NCI-H146 treated with DMSO at 0.1 percent for 48 hours (cell line): ENCODE results near the gene CLHC1.
A peak's percentile ranks its signal among the peaks of the same experiment; 100 is the strongest.

Experiments used
- DNase-seq: peaks from one replicate; lab custom pipeline; 2025; ENCODE audit not compliant: unreplicated experiment; lab: John Stamatoyannopoulos, UW

Gene CLHC1

GRCh38 chr2:55169915-55170314, 62.2 kb downstream of the CLHC1 start:
- DNase-seq, result no peak

GRCh38 chr2:55169359-55169758, 62.7 kb downstream of the CLHC1 start:
- no peak for DNase-seq

DNA sequence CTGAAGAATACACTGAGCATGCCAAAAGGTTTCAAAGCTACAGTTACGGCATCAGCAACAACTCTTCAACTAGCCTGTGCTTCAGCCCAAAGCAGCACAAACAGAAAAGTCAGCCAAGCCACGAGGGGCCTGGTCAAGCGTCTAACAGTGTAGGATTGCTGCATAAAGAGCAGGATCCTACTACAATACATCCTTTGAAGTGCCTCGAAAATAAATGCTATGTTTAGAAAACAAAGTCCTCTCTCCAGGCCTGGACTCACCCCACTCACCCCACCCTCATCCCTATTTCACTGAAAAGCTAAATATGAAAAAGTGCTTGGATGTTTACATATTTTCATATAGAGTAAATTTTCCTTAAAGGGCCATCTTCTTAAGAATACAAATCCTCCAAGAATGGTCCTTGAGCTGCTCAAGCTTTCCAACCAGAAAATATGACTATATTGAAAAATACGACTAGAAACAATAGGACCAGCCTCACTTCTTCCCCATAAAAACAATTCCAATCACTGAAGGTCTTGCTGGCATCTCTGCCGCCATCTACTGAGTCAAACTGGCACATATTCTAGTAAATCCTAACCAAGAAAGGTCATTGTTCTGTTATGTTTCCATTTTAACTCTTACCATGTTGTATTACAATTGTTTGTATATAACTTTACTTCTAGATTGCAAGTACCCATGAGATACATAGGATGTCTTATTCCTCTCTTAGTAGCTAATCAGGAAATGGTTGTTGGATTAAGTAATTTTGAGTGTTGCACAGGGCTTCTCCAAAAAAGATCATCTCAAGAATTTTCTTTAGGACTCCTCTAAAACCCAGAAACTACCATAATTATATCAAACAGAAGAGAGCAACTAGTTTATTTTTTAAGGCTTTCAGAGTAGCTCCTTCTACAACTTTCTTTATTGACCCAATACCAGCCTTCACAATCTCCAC, 63.6 kb downstream of the CLHC1 start:
- DNase-seq, result peak; percentile 31

DNA sequence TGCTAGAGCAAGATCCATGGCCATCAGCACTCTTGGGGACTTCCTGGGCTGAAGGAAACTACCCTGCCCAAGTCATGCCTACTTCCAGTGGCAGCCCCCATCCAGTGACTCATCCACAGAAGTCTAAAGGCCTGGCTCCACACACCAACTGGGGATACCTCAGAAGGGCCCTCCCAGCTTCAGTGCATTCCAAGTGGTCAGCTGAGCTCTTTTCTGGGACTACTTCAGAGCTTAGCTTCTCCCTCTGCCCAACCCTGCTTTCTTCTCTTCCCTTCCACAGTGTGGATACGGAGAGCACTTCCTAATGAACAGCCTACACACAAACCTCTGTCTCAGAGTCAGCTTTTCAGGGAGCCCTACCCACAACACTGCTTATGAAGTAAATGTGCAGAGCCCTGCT, 66.5 kb downstream of the CLHC1 start:
- no peak for DNase-seq

DNA sequence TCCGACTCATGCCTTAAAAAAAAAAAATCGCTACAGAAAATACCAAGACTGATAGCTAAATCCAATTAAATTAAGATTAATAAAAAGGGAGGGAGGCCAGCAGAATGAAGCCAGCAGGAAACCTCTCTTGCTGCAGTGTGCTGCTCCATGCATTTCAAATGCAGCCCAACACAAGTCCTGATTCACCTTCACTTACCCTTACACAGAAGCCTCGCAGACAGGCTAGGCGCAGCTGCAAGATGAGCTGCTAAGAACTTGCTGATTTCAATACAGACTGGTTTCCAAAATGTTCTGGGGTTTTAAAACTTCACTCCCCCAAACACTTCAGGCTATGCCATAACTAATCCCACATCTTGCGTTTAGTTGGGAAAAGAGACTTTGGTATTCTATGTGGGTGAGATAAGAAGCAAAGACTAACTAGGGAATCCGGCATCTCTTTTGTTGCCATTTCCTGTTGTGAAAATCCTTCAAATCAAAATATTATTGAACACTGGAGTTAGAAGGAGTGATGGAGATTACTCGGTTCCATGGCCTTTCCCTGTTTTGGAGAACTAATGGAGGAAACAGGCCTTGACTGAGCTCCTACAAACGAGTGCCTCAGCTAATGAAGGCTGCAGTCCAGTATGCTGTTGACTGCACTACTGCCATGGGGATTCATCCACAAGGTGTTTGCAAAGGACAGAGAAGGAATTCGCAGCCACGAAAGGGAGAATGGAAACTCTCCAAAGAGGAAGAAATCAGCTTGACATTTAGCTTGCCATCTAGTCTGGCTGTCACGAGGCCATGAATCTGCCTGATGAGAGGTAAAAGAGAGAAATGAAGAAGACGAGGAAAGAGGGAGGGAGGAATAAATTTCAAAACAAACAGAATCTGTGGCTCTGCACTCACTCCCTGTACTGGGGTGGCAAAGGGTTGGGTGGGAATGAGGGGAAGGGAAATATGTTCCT, 67.3 kb downstream of the CLHC1 start:
- DNase-seq, result no peak

- DNase-seq, result no peak
Measured at GRCh38 chr2:55163941-55164390, 68.1 kb downstream of the CLHC1 start.

GRCh38 chr2:55163274-55163721, 68.8 kb downstream of the CLHC1 start:
- no peak for DNase-seq

DNA sequence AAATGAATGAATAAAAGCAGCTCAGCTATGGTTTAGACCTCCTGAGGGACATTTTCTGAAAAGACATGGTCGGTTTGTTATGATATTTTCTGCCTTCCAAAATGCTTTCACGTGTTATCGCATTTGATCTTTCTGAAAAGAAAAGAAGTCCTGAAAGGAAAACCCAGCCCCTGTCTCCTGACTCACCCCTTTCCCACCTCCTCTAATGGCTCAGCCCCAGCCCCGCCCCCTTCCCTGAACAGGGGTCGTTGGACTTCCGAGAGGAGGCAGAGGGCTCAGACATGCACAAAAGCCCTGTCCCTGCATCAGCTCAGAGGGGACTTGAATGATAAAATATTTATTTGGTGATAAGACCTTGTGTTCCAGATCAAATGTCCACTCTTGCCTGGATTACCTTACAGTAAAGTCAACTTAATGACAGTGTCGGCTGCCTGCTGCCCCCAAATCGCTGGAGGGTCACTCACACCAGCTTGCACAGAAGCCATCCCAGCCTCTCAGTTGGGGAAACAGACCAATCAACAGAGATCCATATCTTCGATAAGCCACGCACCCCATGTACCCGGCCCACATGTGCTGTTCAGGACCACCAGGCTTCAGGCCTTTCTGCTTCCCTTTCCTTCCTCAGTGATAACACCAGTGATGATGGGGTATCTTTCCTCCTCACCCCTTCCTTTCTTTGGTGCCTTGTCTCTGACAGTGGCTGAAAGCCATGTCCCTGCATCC, 69.6 kb downstream of the CLHC1 start:
- no peak for DNase-seq

DNA sequence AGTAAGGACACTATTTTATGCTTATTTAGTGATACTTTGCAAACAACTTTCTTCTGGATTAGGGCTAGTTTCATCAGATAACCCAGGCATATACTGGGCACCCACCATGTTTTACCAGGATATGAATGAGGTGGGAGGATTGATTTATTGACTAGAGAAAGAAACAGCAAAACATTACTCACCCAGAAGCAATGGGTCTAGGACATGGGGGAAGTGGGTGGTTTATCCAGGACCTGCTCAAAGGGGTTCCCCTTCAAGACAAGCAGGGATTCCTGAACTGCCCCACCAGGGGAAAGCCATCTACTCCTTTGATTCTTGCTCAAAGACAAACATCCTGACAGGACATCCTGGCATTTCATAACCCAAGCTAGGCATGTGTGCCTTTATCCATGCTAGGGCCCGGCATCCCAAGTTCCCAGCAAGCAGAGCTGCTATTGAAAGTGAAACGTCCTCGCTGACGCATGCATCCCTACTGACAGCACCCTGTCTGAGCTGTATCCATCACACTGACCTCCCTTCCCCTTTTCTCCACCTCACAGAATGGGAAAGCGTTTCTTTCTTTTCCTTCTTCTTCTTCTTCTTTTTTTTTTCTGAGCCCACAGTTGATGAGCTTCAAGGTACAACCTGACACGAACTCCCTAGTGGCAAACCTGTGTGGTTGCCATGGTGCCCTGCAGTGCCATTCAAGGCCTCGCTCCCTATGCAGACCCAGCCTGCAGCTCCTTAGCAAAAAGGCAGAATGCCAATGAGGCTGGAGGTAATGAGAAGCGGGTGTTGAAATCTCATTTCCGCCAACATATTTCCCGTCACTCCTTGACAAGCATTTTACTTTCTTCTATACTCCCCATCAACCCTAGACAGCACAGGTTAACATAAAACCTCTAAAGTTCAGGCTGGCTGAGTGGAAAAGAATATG, 70.5 kb downstream of the CLHC1 start:
- no peak for DNase-seq

GRCh38 chr2:55160422-55160821, 71.7 kb downstream of the CLHC1 start:
- peak; percentile 49 for DNase-seq

GRCh38 chr2:55159752-55160151, 72.3 kb downstream of the CLHC1 start:
- no peak for DNase-seq

DNA sequence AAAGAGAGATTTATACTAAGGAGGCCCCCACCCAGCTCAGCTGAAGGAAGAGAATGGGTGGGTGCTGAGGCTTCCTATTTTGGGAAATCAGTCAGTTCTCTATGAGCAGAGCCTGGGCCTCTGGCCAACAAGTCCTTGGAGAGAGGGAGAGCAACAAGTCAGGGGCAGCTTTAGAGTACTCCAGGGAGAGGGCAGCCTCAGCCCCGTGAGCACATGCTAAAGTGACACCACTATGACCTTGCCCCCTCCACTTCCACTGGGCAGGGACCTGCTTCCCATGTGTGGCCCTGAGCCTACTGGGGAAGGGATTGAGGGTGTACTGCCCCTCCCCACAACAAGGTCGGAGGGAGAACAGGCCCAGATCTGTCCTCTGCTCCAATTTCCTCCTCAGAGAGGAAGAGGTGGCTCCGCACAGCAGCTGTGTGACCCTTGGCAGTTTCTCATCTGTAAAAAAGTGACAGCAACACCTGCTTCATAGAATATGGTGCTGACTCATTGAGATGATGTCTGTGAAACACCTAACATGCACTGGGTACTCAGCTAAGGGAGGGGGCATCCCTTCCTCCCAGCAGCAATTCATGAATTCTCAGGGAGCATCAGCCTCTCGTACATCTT, 72.9 kb downstream of the CLHC1 start:
- no peak for DNase-seq

- DNase-seq, result no peak
Measured at GRCh38 chr2:55158111-55158814, 73.8 kb downstream of the CLHC1 start.

GRCh38 chr2:55157474-55157884, 74.6 kb downstream of the CLHC1 start:
- no peak for DNase-seq

- DNase-seq, result no peak
Measured at GRCh38 chr2:55156984-55157383, 75.1 kb downstream of the CLHC1 start.

- DNase-seq, result no peak
Measured at GRCh38 chr2:55156326-55156725, 75.8 kb downstream of the CLHC1 start.

GRCh38 chr2:55155764-55156281, 76.3 kb downstream of the CLHC1 start:
- DNase-seq, result no peak

DNA sequence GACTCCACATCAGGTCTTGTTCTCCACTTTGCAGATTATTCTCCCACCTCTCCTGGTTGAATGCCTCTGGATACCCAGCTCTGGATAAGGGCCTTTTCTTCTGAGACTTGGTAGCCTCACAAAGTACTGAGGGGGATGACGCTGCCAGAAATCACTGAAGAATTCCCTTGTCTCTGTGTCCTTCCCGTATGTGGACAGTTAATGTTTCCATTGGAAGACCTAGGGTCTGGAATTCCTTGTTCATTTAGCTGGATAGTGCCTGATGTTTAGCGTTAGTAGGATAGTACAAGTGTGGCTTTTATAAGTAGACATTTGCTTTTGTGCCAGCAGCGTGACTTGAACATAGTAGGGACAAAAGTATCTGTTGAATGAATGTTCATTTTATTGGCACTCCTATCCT, 76.9 kb downstream of the CLHC1 start:
- no peak for DNase-seq
